Prostate gland (tissue), 2 donors: ENCODE results near the gene ZNF862.

Experiments used
- POLR2AphosphoS5 ChIP-seq: sonication (generic); formaldehyde crosslinking; IDR thresholded peaks from one replicate; pipeline ENCODE4 v1.6.1; 2017; ENCODE audit warnings: antibody characterized with exemption
- TF ChIP-seq, protein P1 (sequence below), 4 experiments: fragments of 200-600 bp in 2 of 4; fragments of 450-650 bp in 2 of 4; sonication (generic) in 2 of 4; IDR thresholded peaks; 1 replicate in 3 of 4; 2 replicates in 1 of 4; pipeline ENCODE4 v1.5.1; 2016 to 2019; ENCODE audit warnings: antibody characterized with exemption in 4 of 4, mild to moderate bottlenecking in 2 of 4, moderate library complexity in 2 of 4

GRCh38 chr7:149881328-149882247, 43.4 kb downstream of the ZNF862 start:
- TF ChIP-seq, protein P1, sequence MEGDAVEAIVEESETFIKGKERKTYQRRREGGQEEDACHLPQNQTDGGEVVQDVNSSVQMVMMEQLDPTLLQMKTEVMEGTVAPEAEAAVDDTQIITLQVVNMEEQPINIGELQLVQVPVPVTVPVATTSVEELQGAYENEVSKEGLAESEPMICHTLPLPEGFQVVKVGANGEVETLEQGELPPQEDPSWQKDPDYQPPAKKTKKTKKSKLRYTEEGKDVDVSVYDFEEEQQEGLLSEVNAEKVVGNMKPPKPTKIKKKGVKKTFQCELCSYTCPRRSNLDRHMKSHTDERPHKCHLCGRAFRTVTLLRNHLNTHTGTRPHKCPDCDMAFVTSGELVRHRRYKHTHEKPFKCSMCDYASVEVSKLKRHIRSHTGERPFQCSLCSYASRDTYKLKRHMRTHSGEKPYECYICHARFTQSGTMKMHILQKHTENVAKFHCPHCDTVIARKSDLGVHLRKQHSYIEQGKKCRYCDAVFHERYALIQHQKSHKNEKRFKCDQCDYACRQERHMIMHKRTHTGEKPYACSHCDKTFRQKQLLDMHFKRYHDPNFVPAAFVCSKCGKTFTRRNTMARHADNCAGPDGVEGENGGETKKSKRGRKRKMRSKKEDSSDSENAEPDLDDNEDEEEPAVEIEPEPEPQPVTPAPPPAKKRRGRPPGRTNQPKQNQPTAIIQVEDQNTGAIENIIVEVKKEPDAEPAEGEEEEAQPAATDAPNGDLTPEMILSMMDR (IDR thresholded peaks at IDR 0.05), result no peak
- TF ChIP-seq POLR2AphosphoS5, result no peak
